ENCODE results near the gene ABCC6.

The ABCC6 gene

GRCh38 chr16:16141784-16142396 is 81.4 kb downstream of the ABCC6 start:
- no peak for DNase-seq (ENCODE audit: low read depth in 3 of 3)

GRCh38 chr16:16141141-16141540 is 82.2 kb downstream of the ABCC6 start:
- DNase-seq (ENCODE audit: low read depth in 3 of 3) = no peak

- no peak for DNase-seq (ENCODE audit: low read depth in 3 of 3)
These were observed 82.8 kb downstream of the ABCC6 start for GRCh38 chr16:16140537-16140936.

GRCh38 chr16:16139806-16140205 is 83.5 kb downstream of the ABCC6 start:
- DNase-seq (ENCODE audit: low read depth in 3 of 3) = no peak

GRCh38 chr16:16139061-16139460 is 84.2 kb downstream of the ABCC6 start:
- DNase-seq (ENCODE audit: low read depth in 3 of 3) = no peak

GRCh38 chr16:16138034-16138635 is 85.2 kb downstream of the ABCC6 start:
- DNase-seq (ENCODE audit: low read depth in 3 of 3) = no peak

- no peak for DNase-seq (ENCODE audit: low read depth in 3 of 3)
These were observed 86.2 kb downstream of the ABCC6 start for GRCh38 chr16:16137110-16137509.

- no peak for DNase-seq (ENCODE audit: low read depth in 3 of 3)
These were observed 86.7 kb downstream of the ABCC6 start for GRCh38 chr16:16136588-16136987.

GRCh38 chr16:16133943-16134604 is 89.2 kb downstream of the ABCC6 start:
- no peak for DNase-seq (ENCODE audit: low read depth in 3 of 3)

- no peak for DNase-seq (ENCODE audit: low read depth in 3 of 3)
These were observed 91.6 kb downstream of the ABCC6 start for GRCh38 chr16:16131659-16132058.

GRCh38 chr16:16131204-16131603 is 92.1 kb downstream of the ABCC6 start:
- DNase-seq (ENCODE audit: low read depth in 3 of 3) = no peak

- peak; percentile 44 to 60 (median 50) for DNase-seq (ENCODE audit: low read depth in 3 of 3)
These were observed 95.7 kb downstream of the ABCC6 start for GRCh38 chr16:16127469-16128116.

- no peak for DNase-seq (ENCODE audit: low read depth in 3 of 3)
These were observed 96.4 kb downstream of the ABCC6 start for GRCh38 chr16:16126896-16127295.

- no peak for DNase-seq (ENCODE audit: low read depth in 3 of 3)
These were observed 98.3 kb downstream of the ABCC6 start for GRCh38 chr16:16124974-16125373.

- DNase-seq (ENCODE audit: low read depth in 3 of 3) = no peak
These were observed 98.9 kb downstream of the ABCC6 start for GRCh38 chr16:16124438-16124837.

- DNase-seq (ENCODE audit: low read depth in 3 of 3) = no peak
These were observed 101.0 kb downstream of the ABCC6 start for GRCh38 chr16:16122264-16122663.

- DNase-seq (ENCODE audit: low read depth in 3 of 3) = no peak
These were observed 102.0 kb downstream of the ABCC6 start for GRCh38 chr16:16121185-16121727.

GRCh38 chr16:16120382-16121184 is 102.7 kb downstream of the ABCC6 start:
- DNase-seq (ENCODE audit: low read depth in 3 of 3) = no peak

- no peak for DNase-seq (ENCODE audit: low read depth in 3 of 3)
These were observed 103.3 kb downstream of the ABCC6 start for GRCh38 chr16:16120044-16120381.

- DNase-seq (ENCODE audit: low read depth in 3 of 3) = no peak
These were observed 105.0 kb downstream of the ABCC6 start for GRCh38 chr16:16118337-16118736.

- no peak for DNase-seq (ENCODE audit: low read depth in 3 of 3)
These were observed 106.5 kb downstream of the ABCC6 start for GRCh38 chr16:16116841-16117240.

- no peak for DNase-seq (ENCODE audit: low read depth in 3 of 3)
These were observed 110.2 kb downstream of the ABCC6 start for GRCh38 chr16:16113076-16113475.

Measured in stimulated activated CD4-positive, alpha-beta T cell treated with anti-CD3 and anti-CD28 coated beads, TNF-alpha, amount 100 ng/mL, for 48 hours (primary cell).